GM20431 (cell line): ENCODE measurements around the gene AQP12A.

Experiments
- in situ Hi-C: fragments of 300-500 bp; cut with MseI, MboI; formaldehyde crosslinking; loops from one replicate; pipeline ENCODE4 v1.15.0; 2020; ENCODE audit warnings: low sequenced_read_pairs; ENCODE audit not compliant: unreplicated experiment

Gene AQP12A

GRCh38 chr2:240732911-240733622 is 41.4 kb downstream of the AQP12A start:
- in situ Hi-C loops = no loop called here

DNA sequence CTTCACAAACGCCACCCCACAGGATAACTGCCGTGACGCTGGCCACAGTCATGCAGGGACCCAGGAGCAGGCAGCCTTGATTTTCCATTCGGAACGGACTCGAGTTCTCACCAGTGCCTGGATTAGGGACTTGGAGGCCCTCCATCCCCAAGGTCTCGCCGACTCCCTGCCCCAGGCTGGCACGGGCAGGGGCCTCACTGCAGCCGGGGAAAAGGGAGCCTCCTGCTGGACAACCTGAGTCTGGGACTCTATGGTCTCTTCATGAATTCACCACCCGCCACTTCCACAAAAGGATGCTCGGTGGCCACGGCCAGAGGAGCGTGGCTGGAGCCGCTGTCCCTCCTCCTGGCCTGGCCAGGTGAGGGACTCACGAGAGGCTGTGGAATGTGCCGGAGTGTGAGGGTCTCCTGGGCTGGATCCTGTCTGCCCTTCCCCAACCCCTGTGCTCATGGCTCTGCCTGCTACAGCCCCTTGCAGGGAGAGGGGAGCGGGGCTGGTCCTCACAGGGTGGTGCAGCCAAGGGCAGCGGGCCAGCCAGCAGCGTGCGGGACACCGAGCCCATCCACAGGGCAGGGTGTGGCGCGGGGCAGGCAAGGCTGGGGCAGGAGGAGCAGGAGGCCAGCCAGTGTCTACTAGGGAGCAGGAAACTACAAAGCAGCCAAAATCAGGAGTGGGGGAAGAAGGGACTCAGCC is 42.3 kb downstream of the AQP12A start:
- in situ Hi-C loops = no loop called here

- in situ Hi-C loops = no loop called here
Measured at GRCh38 chr2:240734756-240735155, 43.1 kb downstream of the AQP12A start.

DNA sequence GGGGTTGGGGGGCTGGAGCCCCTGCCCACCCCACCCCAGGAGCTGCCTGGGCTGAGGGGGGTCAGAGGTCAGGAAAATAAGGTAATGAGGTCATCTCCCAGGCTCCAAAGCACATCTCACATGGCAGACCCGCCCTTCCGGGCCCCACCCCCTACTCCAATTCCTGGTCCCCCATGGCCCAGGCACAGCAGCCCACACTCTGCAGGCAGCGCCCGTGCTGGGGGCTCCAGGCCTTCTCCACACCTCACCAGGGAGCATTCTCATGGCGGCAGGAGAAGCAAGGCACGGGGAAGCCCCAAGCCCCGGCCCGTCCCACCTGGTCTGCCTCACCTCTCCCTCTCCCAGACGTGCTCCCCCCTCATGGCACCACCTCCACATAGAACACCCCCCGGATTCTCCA is 43.8 kb downstream of the AQP12A start:
- in situ Hi-C loops = no loop called here

GRCh38 chr2:240736281-240737250 is 44.9 kb downstream of the AQP12A start:
- in situ Hi-C loops = no loop called here

- in situ Hi-C loops = no loop called here
Measured at GRCh38 chr2:240737512-240737911, 45.8 kb downstream of the AQP12A start.

DNA sequence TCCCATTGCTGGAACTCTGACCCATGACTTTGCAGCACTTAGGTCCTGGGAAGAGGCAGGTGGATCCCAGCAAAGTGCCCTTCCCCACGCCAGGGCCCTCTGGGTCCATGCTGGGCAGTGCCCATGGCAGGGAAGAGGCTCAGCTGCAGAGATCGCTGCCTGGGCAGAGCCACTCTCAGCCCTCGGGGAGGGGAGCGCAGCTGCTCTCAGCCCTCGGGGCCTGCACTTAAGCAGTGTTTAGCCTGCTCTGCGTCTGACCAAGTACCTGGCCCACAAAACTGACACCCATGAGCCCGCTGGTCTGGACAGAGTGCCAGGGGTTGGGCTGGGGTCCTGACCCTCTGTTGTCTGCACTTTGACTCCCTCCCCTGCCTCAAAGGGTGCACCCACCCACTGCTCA is 46.3 kb downstream of the AQP12A start:
- in situ Hi-C loops = no loop called here

DNA sequence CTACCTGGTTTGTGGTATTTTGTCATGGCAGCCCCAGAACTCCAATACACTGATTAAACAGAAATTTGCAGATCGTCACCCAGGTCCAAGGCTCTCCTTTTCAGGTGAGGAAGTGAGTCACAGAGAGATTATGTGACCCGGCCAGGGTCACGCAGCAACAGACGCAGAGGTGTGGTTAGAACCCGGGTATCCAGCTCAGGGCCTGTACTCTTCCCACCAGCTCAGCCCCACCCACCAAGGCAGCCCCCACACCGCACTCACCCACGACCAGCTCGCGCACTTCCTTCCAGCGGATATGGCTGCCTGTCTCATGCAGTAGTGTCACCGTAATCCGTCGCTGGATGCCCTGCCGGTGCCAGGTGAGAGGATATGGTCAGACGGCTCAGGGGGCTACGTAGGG is 48.1 kb downstream of the AQP12A start:
- in situ Hi-C loops = no loop called here

GRCh38 chr2:240741091-240741490 is 49.4 kb downstream of the AQP12A start:
- in situ Hi-C loops = no loop called here

DNA sequence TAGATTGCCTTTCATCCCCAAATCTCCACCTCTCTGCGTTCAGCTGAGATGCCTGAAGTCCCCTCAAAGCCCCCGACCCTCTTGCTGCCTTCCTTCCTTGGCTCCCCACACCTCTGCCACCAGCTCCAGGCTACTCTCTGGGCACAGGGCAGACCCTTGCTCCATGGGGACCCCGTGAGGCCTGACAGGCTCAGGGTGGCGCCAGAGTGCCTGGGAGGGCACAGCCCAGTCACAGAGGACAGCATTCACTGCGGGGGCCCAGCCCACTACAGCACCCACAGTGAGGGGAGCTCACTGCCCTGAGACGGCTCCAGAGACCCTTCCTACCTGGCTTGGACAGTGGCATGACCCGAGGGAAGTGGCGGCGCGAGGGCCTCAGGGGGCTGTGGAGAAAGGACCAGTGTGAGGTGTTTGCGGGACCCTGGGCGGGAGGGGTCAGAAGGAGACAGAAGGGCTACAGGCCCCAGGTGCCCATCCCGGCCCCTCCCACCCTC is 51.0 kb downstream of the AQP12A start:
- in situ Hi-C loops = no loop called here

DNA sequence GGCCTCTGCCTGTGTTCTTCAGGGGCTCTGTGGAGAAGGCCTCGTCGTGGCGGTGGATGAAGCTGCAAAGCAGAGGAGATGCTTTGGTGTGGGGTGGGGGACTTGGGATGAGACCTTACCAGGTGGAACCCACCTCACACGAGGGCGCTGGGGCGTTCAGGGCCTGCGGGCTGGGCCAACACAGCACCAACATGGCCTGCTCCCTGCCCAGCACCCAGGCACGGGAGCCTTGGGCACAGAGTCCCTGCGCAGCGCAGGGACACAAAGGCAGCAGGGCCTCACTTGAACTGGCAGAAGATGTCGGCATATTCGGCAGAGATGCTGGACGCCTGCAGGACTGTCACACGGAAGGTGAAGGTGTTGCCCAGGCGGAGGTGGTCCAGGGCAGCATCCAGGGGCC is 53.8 kb downstream of the AQP12A start:
- in situ Hi-C loops = no loop called here

GRCh38 chr2:240745962-240746361 is 54.3 kb downstream of the AQP12A start:
- in situ Hi-C loops = no loop called here

DNA sequence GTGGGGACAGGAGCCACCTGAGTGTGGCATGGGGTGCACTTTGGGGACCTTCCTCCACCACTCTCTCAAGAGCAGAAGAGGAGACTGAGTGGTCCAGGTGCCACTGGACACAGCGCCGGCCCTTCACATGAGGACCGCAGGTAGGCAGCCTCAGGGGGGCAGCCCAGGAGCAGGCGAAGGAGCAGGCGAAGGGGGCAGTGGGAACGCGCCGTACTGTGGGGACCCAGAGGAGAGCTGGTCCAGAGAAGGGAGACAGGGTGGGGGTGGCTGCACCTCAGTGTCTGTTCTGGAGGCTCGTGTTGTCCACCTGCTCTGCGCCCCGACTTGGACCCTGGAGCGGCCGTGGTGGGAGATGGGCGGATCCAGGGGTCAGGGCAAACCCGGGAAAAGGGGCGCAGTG is 55.0 kb downstream of the AQP12A start:
- in situ Hi-C loops = no loop called here

DNA sequence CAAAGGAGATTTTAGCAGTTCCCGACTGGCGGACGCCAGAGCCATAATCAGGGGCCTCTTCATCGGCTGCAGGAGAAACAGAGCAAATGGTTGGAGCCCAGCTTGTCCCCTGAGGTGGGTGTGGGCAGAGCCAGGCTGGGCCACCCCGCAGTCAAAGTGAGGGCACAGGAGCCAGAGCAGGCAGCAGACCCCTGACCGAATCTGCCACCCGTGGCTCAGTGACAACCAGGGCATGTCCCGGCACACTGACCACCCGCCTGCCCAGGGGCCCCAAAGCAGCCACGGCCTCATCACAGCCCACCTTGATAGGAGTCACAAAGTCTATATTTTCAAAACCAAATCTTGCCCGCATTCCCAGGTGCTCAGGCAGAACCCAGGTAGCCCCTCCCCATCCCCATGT is 55.6 kb downstream of the AQP12A start:
- in situ Hi-C loops = no loop called here
